KG1 (cell line): ENCODE results near the gene SPTLC2.

Experiments used
- DNase-seq: peaks from one replicate; lab custom pipeline; 2025; lab: John Stamatoyannopoulos, UW

Gene SPTLC2

DNA sequence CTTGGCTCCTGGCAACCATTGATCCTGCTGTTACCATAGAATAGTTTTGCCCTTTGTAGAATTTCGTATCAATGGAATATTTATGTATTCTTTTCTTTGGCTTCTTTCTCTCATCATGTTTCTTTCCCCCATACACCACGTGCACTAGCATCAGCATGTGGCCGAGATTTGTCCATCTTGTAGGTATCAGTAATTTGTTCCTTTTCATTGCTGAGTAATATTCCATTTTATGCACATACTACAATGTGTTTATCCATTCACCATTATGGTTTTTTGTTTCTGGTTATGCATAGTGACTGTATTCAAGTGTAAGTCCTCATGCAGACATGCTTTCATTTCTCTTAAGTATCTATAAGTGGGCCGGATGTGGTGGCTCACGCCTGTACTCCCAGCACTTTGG is 113.3 kb downstream of the SPTLC2 start:
- DNase-seq, result no peak

- no peak for DNase-seq
Observed at GRCh38 chr14:77502109-77502782, 114.2 kb downstream of the SPTLC2 start.

DNA sequence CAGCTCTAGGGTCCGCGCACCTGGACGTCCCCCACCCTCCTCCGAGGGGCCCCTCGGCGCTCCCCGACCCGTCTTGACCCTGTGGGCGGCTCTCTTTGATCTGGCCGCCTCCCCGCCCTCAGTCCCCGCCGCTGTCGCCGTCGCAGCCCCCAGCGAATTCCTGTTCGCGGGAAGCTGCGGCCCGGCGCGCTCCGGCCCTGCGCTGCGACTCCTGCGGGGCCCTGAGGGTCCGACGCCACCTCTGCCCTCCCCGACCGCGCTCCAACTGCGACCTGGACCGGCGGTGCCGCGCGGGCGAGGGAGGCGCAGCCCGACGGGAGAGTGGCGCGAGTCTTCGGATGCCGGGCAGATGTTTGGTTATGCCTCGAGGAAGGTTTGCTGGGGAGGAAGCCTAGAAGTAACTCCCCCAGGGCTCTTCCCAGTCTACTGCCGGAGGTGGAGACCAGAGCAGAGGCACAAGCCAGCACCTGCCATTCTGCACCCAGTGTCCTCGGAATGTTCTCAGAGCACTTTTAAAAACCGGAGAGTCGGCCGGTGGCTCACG is 117.4 kb downstream of the SPTLC2 start:
- DNase-seq, result no peak

DNA sequence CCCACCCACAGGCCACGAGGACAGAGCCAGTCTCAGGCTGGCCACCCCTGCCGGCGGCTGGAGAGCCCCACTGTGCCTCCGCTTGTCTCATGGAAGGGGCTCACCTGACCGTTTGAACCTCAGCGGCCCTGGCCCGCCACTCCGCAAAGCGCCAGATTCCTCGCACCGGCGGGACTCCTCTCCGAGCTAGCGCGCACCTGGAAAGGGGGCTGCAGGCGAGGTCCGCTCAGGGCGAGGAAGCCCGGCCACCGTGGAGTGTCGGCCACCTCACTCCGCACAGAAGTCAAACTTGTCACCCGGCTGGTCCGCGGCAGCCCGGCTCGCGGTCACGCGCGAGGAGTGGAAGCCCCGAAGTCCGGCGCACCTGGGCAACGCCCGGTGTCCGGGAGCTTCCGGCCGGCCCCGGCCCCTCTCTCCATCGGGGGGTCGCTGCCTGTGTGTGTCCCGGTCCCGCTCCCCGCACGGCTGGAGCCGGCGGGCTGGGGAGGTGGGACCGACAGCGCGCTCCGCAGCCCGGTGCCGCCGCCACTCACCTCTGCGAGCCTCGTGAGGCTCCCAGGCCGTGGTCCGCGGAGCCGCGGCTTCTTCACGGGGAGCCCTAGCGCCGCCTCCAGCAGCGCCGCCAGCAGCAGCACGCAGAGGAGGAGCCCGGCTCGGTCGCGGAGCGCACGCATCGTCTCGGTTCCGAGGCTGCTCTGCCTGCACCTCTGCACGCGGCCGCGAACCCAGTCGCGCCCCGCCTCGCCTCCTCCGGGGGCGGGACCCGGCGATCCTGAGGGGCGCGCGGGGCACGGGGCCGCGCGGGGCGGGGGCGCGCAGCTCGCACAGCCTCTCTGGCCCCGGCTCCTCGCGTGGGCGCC is 118.1 kb downstream of the SPTLC2 start, which contains the start of gene ISM2:
ISM2 (minus strand) TSS at position 697 of the 860 bp plus-strand sequence; CDS start at position 674, 23 bp downstream.
- no peak for DNase-seq

GRCh38 chr14:77495334-77495733 is 121.1 kb downstream of the SPTLC2 start:
- DNase-seq, result no peak

DNA sequence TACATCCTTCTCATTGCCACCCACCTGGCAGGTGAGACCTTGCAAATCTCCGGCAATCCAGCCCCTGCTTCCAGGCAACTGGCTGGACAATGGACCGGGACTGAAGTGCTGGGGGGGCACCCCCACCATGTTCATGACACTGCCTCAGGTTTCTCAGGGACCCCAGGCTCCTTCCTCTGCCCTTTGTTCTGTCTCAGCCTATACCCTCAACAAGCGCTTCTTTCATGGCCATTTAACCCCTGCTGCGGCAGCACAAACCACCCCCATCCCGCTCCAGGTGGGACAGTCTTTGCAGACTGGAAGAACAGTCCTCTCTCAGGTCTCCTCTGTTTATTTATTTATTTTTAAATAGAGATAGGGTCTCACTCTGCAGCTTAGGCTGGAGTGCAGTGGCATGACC is 125.4 kb downstream of the SPTLC2 start:
- DNase-seq, result no peak

DNA sequence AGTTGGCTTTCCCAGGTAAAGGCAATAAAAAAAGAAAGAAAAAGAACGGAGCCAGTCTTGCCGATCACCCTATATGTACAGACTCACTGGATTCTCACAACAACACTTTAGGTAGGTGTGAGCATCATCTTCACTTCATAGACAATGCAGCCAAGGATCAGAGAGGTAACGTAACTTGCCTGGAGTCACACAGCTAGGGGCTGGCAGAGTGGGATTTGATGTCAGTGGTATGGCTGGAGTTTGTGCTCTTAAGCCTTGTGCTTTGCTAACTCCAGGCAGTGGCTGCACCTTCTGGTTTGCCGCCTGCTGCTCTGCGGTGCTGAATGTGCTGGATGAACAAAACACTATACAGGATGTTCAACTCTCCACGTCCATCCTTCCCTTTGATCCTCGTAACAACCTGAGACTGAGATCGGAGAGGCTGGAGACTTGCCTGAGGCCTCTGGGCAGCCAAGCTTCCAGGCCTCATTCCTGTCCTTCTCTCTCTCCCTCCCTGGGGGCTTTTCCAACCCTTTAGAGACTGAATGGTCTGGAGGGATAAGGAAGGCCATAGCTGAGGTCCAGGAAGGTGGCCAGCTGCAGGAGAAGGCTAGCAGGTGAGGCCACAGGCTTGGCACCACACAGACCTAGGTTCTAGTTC is 126.0 kb downstream of the SPTLC2 start:
- DNase-seq, result no peak

DNA sequence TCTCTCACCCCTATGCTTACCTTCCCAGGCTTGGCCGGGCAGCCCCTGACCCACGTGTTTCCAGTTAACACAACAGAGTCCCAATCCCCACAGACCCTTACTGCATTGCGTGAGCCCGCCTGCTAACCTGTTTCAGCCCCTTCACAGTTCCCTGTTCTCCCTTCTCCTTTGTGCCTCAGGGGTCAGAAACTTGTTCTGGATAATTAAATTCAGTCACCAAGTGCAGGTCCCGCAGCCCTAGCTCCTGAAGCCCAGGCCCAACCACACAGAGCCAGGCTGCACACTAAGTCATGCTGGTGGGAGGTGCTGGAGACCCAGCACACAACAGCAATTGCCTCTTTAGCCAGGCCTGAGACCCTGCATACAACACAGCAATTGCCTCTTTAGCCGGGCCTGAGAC is 127.4 kb downstream of the SPTLC2 start:
- no peak for DNase-seq

- DNase-seq, result no peak
Observed at GRCh38 chr14:77488558-77488957, 127.9 kb downstream of the SPTLC2 start.

GRCh38 chr14:77485901-77486678 is 130.3 kb downstream of the SPTLC2 start:
- no peak for DNase-seq

GRCh38 chr14:77485256-77485655 is 131.2 kb downstream of the SPTLC2 start:
- DNase-seq, result no peak

GRCh38 chr14:77482422-77482821 is 134.0 kb downstream of the SPTLC2 start:
- no peak for DNase-seq

- DNase-seq, result no peak
Observed at GRCh38 chr14:77478796-77479195, 137.6 kb downstream of the SPTLC2 start.

- no peak for DNase-seq
Observed at GRCh38 chr14:77478029-77478428, 138.4 kb downstream of the SPTLC2 start.

- DNase-seq, result no peak
Observed at GRCh38 chr14:77475432-77476115, 140.9 kb downstream of the SPTLC2 start.

DNA sequence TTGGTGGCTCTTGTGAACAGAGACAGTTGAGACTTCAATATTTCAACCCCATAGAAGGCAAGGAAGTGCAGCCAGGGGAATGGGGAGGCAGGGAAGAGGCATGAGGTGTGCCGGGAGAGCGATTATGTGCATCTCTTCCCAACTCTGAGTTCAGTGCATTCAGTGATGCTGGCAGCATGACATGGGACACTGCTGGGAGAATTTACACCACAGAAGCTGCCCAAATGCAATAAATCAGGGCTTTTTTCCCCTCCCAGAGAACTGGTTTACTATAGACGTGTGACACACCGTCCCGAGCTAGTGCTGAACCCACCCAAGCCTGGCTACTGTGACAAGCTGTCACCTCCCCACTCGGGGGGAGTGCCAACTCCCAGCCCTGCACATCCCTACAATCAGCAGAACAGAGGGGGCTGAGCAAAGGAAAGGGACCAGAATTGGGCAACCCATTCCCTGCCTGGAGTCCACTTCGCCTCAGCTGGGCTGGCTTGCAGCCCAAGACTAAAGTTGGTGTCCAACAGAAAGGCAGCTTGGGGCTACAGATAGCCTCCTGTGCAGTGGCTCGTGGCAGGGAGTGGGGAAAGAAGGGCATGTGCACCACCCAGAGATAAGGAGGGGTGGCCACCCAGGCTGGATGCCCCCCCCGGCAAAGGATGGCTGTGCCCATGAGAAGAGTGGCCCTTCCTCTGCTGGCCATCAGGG is 141.8 kb downstream of the SPTLC2 start:
- no peak for DNase-seq

DNA sequence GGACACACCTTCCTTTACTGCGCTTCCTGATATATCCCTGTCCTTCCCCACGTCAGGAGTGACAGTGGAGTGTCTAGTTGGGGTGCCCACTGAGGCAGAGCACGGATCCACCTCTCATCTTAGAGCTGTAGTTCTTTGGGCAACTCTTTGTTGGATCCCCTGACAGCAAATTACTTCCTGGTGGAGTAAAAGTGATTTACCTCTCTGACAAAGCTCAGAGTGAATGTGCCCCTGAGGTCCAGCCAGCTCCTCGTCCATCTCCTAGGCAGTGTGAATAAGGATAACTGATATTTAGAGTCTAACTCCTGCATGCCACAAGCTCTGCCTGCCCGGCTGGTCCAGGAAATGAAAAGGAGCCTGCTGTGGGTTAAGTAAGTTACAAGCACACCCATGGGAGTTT is 142.5 kb downstream of the SPTLC2 start:
- DNase-seq, result no peak

- DNase-seq, result no peak
Observed at GRCh38 chr14:77470224-77470870, 146.1 kb downstream of the SPTLC2 start.

DNA sequence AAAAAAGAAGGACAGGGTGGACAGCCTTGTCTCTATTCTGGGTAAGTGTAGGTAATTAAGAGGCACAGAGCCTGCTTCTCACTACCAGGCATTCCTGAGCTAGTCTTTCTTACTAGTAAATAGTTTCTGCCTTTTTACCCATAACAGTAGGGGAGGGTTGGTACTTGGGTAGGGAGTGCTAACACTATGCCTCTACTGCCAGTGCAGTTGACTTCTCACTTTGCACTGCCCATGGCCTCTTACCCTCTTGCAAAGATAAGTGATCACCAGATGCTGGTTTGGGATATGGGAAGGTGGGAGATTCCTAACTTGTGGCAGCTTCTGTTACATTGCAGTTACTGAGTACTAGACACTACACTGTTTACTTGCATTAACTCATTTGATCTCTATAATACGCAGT is 146.9 kb downstream of the SPTLC2 start:
- DNase-seq, result no peak

- DNase-seq, result no peak
Observed at GRCh38 chr14:77469067-77469505, 147.4 kb downstream of the SPTLC2 start.
